OCI-LY7 (cell line): Measurements from ENCODE around the gene NBEA. TPM values are rescaled to one million over a fixed set of nuclear protein-coding genes. Genes with fewer than 3 reads are reported as not detected.

Source experiments
- BruUV-seq: library from RNA; stranded (reverse); fragments of 400-500 nt; replicated peaks from 2 replicates; lab custom pipeline; 2021; lab: Mats Ljungman, UMichigan
- CTCF ChIA-PET: fragments of 300-600 bp; sonication (Branson Sonifier 250); formaldehyde crosslinking; loops from one replicate; lab custom pipeline; 2022; ENCODE audit warnings: antibody characterized with exemption; ENCODE audit not compliant: unreplicated experiment; lab: Charles Lee
- POLR2A ChIA-PET: fragments of 300-600 bp; sonication (Branson Sonifier 250); formaldehyde crosslinking; loops from one replicate; lab custom pipeline; 2022; ENCODE audit warnings: antibody characterized with exemption; lab: Charles Lee
- DNase-seq: peaks from one replicate; pipeline ENCODE4 v3.0.0-alpha.2; 2015; ENCODE audit warnings: low spot score
- H2AFZ ChIP-seq: fragments of 200-600 bp; sonication (generic), shearing (Covaris generic); 2 replicates; pipeline ENCODE4 v1.6.1; 2014; ENCODE audit warnings: mild to moderate bottlenecking, antibody characterized with exemption, low read length, moderate library complexity
- H3K27ac ChIP-seq: fragments of 200-600 bp; sonication (generic); 2 replicates; pipeline ENCODE4 v1.5.1; 2014; ENCODE audit warnings: mixed run types, low read depth, mild to moderate bottlenecking, moderate library complexity, low read length, inconsistent platforms; ENCODE audit not compliant: poor library complexity, severe bottlenecking
- H3K36me3 ChIP-seq: fragments of 200-600 bp; sonication (generic); 2 replicates; pipeline ENCODE4 v1.6.1; 2014; ENCODE audit warnings: mild to moderate bottlenecking, antibody characterized with exemption, low read length, moderate library complexity, mixed read lengths; ENCODE audit not compliant: insufficient read depth
- H3K4me1 ChIP-seq: fragments of 200-600 bp; sonication (generic); 2 replicates; pipeline ENCODE4 v1.5.1; 2014; ENCODE audit warnings: mild to moderate bottlenecking, low read length; ENCODE audit not compliant: insufficient read depth, poor library complexity, severe bottlenecking
- H3K4me2 ChIP-seq: fragments of 200-600 bp; sonication (generic); 2 replicates; pipeline ENCODE4 v1.6.1; 2014; ENCODE audit warnings: mild to moderate bottlenecking, low read length
- H3K4me3 ChIP-seq: fragments of 200-600 bp; sonication (generic); 2 replicates; pipeline ENCODE4 v1.5.1; 2014; ENCODE audit warnings: mild to moderate bottlenecking, low read depth, low read length; ENCODE audit not compliant: poor library complexity, severe bottlenecking
- H3K79me2 ChIP-seq: fragments of 200-600 bp; sonication (generic); 2 replicates; pipeline ENCODE4 v1.6.1; 2016; ENCODE audit warnings: low read depth, mild to moderate bottlenecking, low read length, moderate library complexity, mixed read lengths; ENCODE audit not compliant: insufficient read depth
- H3K9me2 ChIP-seq: fragments of 200-600 bp; sonication (generic); 2 replicates; pipeline ENCODE4 v1.6.1; 2016; ENCODE audit warnings: mild to moderate bottlenecking, low read length, mixed read lengths; ENCODE audit not compliant: insufficient read depth
- H3K9me3 ChIP-seq: fragments of 200-600 bp; sonication (generic); 2 replicates; pipeline ENCODE4 v1.6.1; 2014; ENCODE audit warnings: mild to moderate bottlenecking, mixed run types, low read length, mixed read lengths
- H4K20me1 ChIP-seq: fragments of 200-600 bp; sonication (generic); 2 replicates; pipeline ENCODE4 v1.6.1; 2014; ENCODE audit warnings: mild to moderate bottlenecking, antibody characterized with exemption, low read length, moderate library complexity, mixed read lengths; ENCODE audit not compliant: insufficient read depth
- EZH2phosphoT487 ChIP-seq: fragments of 200-600 bp; sonication (generic); IDR thresholded peaks from 2 replicates; pipeline ENCODE4 v1.6.1; 2018; ENCODE audit warnings: low read depth, borderline replicate concordance, mild to moderate bottlenecking, mixed run types, antibody characterized with exemption, low read length, moderate library complexity, mixed read lengths
- intact Hi-C: fragments of 100-400 bp; cut with micrococcal nuclease; formaldehyde crosslinking; loops from one replicate; pipeline ENCODE4 v1.10.0; 2022; ENCODE audit not compliant: unreplicated experiment
- total RNA-seq, 2 experiments: library from RNA; depleted of rRNA in 1 of 2; stranded (reverse); fragments of >200 nt in 1 of 2; shearing (Covaris generic) in 1 of 2; gene quantifications; 2 replicates each; pipeline ENCODE4 v1.2.3, GENCODE V29; 2014 to 2022
- TF ChIP-seq, protein P1 (sequence below): fragments of 200-600 bp; sonication (generic); conservative IDR thresholded peaks from 2 replicates; pipeline ENCODE4 v1.5.1; 2014; ENCODE audit warnings: mild to moderate bottlenecking, antibody characterized with exemption, low read length, moderate library complexity, mixed read lengths

NBEA gene
- total RNA-seq, 2 experiments from 2014 or later, result 3.6 to 11.0 TPM

- no peaks in the 10 kb centered on the region for H3K9me3 ChIP-seq
- DNase-seq, result no peak
- no TSS peak for BruUV-seq
- CTCF ChIA-PET, result no interaction called here
- H3K4me1 ChIP-seq, result no peaks in the 10 kb centered on the region
- no peaks in the 10 kb centered on the region for H3K9me2 ChIP-seq
- intact Hi-C loops, result no loop called here
- POLR2A ChIA-PET, result no interaction called here
- TF ChIP-seq EZH2phosphoT487, result no peak
- TF ChIP-seq, protein P1, sequence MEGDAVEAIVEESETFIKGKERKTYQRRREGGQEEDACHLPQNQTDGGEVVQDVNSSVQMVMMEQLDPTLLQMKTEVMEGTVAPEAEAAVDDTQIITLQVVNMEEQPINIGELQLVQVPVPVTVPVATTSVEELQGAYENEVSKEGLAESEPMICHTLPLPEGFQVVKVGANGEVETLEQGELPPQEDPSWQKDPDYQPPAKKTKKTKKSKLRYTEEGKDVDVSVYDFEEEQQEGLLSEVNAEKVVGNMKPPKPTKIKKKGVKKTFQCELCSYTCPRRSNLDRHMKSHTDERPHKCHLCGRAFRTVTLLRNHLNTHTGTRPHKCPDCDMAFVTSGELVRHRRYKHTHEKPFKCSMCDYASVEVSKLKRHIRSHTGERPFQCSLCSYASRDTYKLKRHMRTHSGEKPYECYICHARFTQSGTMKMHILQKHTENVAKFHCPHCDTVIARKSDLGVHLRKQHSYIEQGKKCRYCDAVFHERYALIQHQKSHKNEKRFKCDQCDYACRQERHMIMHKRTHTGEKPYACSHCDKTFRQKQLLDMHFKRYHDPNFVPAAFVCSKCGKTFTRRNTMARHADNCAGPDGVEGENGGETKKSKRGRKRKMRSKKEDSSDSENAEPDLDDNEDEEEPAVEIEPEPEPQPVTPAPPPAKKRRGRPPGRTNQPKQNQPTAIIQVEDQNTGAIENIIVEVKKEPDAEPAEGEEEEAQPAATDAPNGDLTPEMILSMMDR, result no peak
- H3K4me2 ChIP-seq, result no peak overlapping the region
- no peak overlapping the region for H3K4me3 ChIP-seq
- no peaks in the 10 kb centered on the region for H3K36me3 ChIP-seq
- no peak overlapping the region for H2AFZ ChIP-seq
- H4K20me1 ChIP-seq, result no peaks in the 10 kb centered on the region
- H3K79me2 ChIP-seq, result no peaks in the 10 kb centered on the region
- H3K27ac ChIP-seq, result no peak overlapping the region
Measured at GRCh38 chr13:35598233-35598632, 656.2 kb downstream of the NBEA start.

- no peaks in the 10 kb centered on the region for H3K9me3 ChIP-seq
- H3K4me1 ChIP-seq, result no peaks in the 10 kb centered on the region
- H4K20me1 ChIP-seq, result no peaks in the 10 kb centered on the region
- H3K79me2 ChIP-seq, result no peaks in the 10 kb centered on the region
- POLR2A ChIA-PET, result no interaction called here
- no peak overlapping the region for H2AFZ ChIP-seq
- BruUV-seq, result no TSS peak
- CTCF ChIA-PET, result no interaction called here
- H3K36me3 ChIP-seq, result no peaks in the 10 kb centered on the region
- no peaks in the 10 kb centered on the region for H3K9me2 ChIP-seq
- intact Hi-C loops, result no loop called here
- no peak for TF ChIP-seq EZH2phosphoT487
- TF ChIP-seq, protein P1, result no peak
- no peak overlapping the region for H3K4me2 ChIP-seq
- no peak overlapping the region for H3K4me3 ChIP-seq
- DNase-seq, result no peak
- no peak overlapping the region for H3K27ac ChIP-seq
Measured at GRCh38 chr13:35598790-35599369, 656.8 kb downstream of the NBEA start.

- POLR2A ChIA-PET, result no interaction called here
- intact Hi-C loops, result no loop called here
- CTCF ChIA-PET, result no interaction called here
Measured at GRCh38 chr13:35599384-35599783, 657.3 kb downstream of the NBEA start.

More at GRCh38 chr13:35599384-35599783, 657.3 kb downstream of the NBEA start:
- Histone ChIP-seq H3K4me1 (no peaks in the 10 kb centered on the region), H3K36me3 (no peaks in the 10 kb centered on the region), H3K9me3 (no peaks in the 10 kb centered on the region), H3K27ac (no peak overlapping the region), H4K20me1 (no peaks in the 10 kb centered on the region), H3K4me2 (no peak overlapping the region), H2AFZ (no peak overlapping the region), H3K79me2 (no peaks in the 10 kb centered on the region), H3K9me2 (no peaks in the 10 kb centered on the region), H3K4me3 (no peak overlapping the region)
- no TSS peak for BruUV-seq
- no peak for DNase-seq
- no peak for TF ChIP-seq EZH2phosphoT487
- TF ChIP-seq, protein P1, result no peak
